ENCODE results near the gene FBXO42.
A peak's percentile ranks its signal among the peaks of the same experiment; 100 is the strongest.

The FBXO42 gene

DNA sequence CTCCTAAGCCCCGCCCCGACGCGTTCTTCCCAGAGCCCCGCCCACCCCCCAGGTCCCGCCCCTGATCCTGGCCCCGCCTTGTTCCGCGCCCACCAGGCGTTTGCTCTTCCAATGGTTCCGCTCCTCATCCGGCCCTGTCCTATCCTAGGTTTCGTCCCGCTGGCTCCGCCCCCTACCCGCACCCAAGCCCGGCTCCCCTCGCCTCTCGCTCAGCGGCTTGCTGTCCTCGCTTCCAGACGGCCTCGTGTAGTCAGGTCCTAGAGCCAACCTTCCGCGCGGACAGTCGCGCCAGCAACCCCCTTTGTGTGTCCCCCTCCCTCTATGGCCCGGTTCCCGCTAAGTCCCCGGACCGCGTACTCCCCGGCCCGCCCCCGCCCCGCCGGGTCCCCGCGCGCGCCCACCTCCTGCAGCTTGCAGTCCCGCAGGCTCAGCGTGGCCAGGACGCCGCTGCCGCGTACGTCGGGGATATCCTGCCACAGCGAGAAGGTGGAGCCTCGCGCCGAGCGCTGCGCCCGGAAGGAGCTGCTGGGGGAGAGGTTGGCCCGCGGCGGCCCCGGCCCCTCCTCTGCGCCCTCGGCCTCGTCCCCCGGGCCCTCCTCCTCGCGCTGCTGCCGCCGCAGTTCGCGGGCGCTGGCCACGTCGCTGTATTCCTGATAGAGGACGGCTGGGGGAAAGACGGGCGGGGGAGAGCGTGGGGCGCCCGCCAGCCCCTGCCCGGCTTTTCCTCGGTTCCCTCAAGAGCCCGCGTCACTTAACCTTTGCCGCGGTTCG lies 145.5 kb downstream of the FBXO42 start:
- DNase-seq (ENCODE audit: low spot score) (peak; percentile 96), FAIRE-seq (peak; percentile 25)

DNA sequence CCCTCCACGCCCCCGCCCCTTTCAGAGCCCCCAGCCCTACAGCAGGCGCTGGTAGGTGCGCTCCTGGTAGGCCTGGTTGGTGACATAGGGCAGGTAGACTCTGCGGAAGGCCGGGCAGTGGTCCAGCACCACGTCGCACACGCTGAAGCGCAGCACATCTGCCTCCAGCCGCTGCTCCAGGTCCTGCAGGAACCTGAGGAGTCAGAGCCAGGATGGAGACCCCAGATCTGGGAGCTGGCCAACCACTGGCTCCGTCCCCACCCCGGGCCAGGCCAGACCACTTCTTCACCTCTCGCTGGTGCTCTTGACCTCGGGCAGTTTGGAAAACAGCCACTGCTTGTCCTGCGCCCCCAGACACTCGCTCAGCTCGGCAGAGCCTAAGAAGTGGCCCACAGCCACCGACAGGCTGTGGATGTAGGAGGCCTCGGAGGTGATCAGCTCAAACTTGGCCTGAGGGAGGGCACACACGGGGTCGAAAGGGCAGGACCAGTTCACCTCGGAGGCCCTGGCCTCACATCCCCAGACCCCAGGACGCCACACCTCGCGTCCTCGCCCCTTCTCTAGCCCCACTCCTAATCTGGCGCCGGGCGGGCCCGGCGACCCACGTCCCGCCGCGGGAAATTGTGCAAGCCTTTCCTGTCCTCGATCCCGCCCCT lies 146.3 kb downstream of the FBXO42 start:
- FAIRE-seq (no peak), DNase-seq (ENCODE audit: low spot score) (no peak)

DNA sequence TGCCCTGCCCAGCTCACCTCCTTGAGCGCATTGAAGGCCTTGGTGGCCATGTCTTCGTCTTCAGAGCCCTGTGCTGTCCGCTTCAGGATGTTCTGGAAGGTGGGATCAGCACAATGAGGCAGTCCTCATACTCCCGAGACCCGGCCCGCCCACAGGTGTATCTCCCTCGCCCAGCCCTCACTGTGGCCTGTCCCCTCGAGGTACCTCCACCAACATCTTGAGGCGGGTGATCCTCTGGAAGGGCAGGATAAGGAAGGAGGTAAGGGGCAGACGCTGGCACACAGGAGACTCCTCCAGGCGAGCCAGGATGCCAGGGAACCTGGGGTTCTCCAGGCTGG lies 147.0 kb downstream of the FBXO42 start:
- no peak for FAIRE-seq

DNA sequence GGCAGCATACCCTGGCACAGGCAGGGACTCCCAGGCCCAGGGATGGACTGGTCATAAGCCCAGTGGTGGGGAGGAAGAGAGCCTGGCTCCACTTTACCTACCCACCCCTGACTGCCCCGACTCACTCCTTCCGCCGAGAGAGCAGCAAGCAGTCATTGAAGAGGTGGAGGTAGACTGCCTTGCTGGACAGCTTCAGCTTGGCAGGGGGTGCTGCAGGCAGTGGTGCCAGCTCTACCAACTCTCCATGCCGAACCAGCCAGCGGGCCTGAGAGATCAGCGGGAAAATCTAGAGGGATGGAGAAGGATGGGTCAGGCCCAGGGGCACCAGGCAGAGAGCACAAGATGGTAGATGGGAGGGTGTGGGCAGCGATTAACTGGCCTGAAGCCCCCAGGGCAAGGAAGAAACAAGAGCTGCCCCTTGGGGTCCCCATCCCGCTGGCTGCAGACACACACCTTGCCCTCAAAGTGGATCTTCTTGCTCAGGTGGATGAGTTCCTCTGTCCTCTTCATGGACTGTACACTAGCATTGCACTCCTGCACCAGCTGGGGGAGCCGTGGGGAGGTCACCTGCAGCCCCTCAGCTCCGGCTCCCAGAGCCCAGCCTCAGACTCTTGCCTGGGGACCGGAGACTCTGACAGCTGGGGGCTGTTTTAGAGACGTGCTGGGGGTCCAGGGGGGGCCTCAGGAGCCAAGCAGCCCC lies 147.5 kb downstream of the FBXO42 start:
- FAIRE-seq (no peak), DNase-seq (ENCODE audit: low spot score) (no peak)

More for the DNA sequence above, 147.0 kb downstream of the FBXO42 start:
- DNase-seq (ENCODE audit: low spot score), result no peak

- FAIRE-seq, result no peak
- DNase-seq (ENCODE audit: low spot score), result no peak
These were observed 148.1 kb downstream of the FBXO42 start for GRCh38 chr1:16204216-16204615.

- FAIRE-seq, result no peak
- no peak for DNase-seq (ENCODE audit: low spot score)
These were observed 148.7 kb downstream of the FBXO42 start for GRCh38 chr1:16203550-16203949.

GRCh38 chr1:16202281-16203210 lies 149.7 kb downstream of the FBXO42 start:
- no peak for FAIRE-seq
- no peak for DNase-seq (ENCODE audit: low spot score)

GRCh38 chr1:16199700-16200099 lies 152.6 kb downstream of the FBXO42 start:
- DNase-seq (ENCODE audit: low spot score) (no peak), FAIRE-seq (no peak)

GRCh38 chr1:16199157-16199501 lies 153.2 kb downstream of the FBXO42 start:
- FAIRE-seq, result no peak
- no peak for DNase-seq (ENCODE audit: low spot score)

- DNase-seq (ENCODE audit: low spot score), result peak; percentile 20
- no peak for FAIRE-seq
These were observed 153.7 kb downstream of the FBXO42 start for GRCh38 chr1:16198444-16199156.

- DNase-seq (ENCODE audit: low spot score) (no peak), FAIRE-seq (no peak)
These were observed 155.4 kb downstream of the FBXO42 start for GRCh38 chr1:16196874-16197273.

Measured in RCC 7860 (cell line).